OCI-LY7 (cell line): Measurements from ENCODE around the gene TMEM130.

Experiments
- CTCF ChIP-seq: fragments of 200-600 bp; sonication (generic); conservative IDR thresholded peaks from 2 replicates; pipeline ENCODE4 v1.5.1; 2014; ENCODE audit warnings: mild to moderate bottlenecking, antibody characterized with exemption, low read length, moderate library complexity, mixed read lengths
- EZH2phosphoT487 ChIP-seq: fragments of 200-600 bp; sonication (generic); IDR thresholded peaks from 2 replicates; pipeline ENCODE4 v1.6.1; 2018; ENCODE audit warnings: low read depth, borderline replicate concordance, mild to moderate bottlenecking, mixed run types, antibody characterized with exemption, low read length, moderate library complexity, mixed read lengths

DNA sequence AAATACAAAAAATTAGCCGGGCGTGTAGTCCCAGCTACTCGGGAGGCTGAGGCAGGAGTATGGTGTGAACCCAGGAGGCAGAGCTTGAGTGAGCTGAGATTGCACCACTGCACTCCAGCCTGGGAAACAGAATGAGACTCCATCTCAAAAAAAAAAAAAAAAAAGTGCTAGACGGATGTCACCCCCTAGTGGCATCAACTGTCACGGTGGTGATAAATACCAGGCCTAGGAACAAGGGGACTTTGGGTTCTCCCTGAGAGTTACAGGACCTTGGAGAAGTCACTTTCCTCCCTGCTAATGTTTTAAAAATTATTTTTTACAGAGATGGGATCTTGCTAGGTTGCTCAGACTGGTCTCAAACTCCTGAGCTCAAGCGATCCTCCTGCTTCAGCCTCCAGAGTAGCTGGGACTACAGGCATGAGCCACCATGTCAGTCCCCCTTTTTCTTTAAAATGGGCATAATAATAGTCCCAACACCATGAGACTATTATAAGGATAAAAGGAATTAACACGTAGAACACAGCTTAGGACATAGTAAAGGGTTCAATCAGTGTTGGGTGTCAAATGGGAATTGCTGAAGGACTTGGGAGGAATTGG lies 2.6 kb upstream of the TMEM130 start:
- peak; percentile 73 for TF ChIP-seq CTCF
- TF ChIP-seq EZH2phosphoT487: no peak
